Measurements from ENCODE around the gene MAB21L4. TPM values are rescaled to one million over a fixed set of nuclear protein-coding genes. Genes with fewer than 3 reads are reported as not detected.

The MAB21L4 gene
- total RNA-seq, 1 experiment from 2014 or later, result not detected

DNA sequence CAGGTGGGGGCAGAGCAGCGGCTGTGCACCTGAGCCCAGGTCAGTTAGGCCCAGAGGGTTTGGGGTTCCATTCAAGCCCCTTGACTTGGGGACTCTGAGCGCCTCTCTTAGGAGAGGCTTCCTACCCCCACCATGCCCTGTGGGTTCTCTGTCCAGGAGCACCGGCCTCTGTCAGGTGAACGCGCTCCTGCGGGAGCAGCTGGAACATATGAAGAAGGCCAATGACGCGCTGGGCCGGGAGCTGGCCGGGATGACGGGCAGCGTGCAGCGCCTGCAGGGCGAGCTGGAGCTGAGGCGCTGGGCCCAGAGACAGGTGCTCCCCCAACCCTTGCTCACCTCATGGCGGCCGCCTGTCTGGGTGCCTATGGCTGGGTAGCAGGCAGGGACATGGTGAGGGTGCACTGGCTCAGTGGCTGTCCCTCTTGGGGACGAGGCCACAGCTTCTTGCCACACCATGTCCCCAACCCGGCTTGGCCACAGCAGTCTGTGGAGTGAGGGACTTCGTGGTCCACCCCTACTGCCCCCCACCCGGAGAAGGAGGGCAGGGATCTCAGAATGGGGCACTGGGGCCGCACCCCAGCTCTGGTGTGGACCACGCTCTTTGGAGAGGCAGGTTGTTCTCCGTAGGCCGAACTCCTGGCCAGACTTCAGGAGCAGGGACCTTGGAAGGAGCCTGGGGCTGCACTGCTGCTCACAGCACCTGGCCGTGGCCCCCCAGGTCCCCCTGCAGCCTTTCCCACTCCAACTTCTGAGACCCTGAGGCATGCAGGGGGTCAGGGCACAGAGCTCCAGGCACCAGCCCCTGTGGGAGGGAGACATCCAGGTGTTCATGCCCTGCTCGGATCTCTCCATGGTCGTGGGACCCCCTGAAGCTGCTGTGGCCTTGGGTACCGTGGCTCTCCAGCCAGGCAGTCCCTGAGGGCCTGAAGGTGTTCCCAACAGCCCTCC lies 29.9 kb upstream of the MAB21L4 start:
- no peaks in the 10 kb centered on the region for H3K36me3 ChIP-seq (ENCODE audit: control insufficient read depth in 1 of 2, insufficient read depth in 2 of 2, low read length in 2 of 2)
- H3K4me2 ChIP-seq (ENCODE audit: low read length), result no peak overlapping the region
- POLR2A ChIA-PET, result interaction anchor here (0.6 kb wide), 1 partner anchor 182 kb away, joined by 3 read pairs; no protein-coding TSS in a partner anchor
- TF ChIP-seq YY1 (IDR thresholded peaks at IDR 0.05; ENCODE audit: extremely low read depth, insufficient replicate concordance, low read depth, low read length) (no peak), ZNF274 (IDR thresholded peaks at IDR 0.05; ENCODE audit: low read depth, low read length) (no peak), SRF (IDR thresholded peaks at IDR 0.05; ENCODE audit: low read depth) (no peak), ZBTB33 (IDR thresholded peaks at IDR 0.05; ENCODE audit: extremely low read depth, insufficient replicate concordance, low read length) (no peak), CBX3 (IDR thresholded peaks at IDR 0.05; ENCODE audit: low read depth) (no peak)
- H2AFZ ChIP-seq (ENCODE audit: low read depth, low read length, poor library complexity, severe bottlenecking), result no peak overlapping the region
- intact Hi-C loops (cut with micrococcal nuclease), result no loop called here
- no peak overlapping the region for H3K27ac ChIP-seq (ENCODE audit: low read depth, low read length)
- no peak; the same call in 1 of the 2 replicates for ATAC-seq
- no TSS peak for BruUV-seq (replicated peaks)
- RAD21 ChIA-PET (ENCODE audit: low non-redundant PET in 1 of 2, low total read pairs in 2 of 2, uncharacterized antibody in 2 of 2, unreplicated experiment in 2 of 2), result no interaction called here
- no peak overlapping the region for H3K4me3 ChIP-seq (replicated peaks in 1 of 2; ENCODE audit: low read depth in 1 of 2, low read length in 2 of 2)
- no peaks in the 10 kb centered on the region for H3K79me2 ChIP-seq (ENCODE audit: insufficient read depth, low read length)
- H3K4me1 ChIP-seq (ENCODE audit: control insufficient read depth in 1 of 2, insufficient read depth in 2 of 2, low read length in 2 of 2), result peaks cover 5 to 14% of the 10 kb centered on the region in 2 experiments; a peak in 3 of 4 replicates
- CTCF ChIA-PET, result interaction anchor here (2.6 kb wide), 1 partner anchor 11 kb away, joined by 6 read pairs; no protein-coding TSS in a partner anchor
- H3K27me3 ChIP-seq (ENCODE audit: insufficient read depth, low read length), result no peaks in the 10 kb centered on the region
- H3K9me2 ChIP-seq (ENCODE audit: insufficient read depth), result no peaks in the 10 kb centered on the region
- no peak overlapping the region for H3K9ac ChIP-seq (ENCODE audit: low read length)
- H4K20me1 ChIP-seq (ENCODE audit: insufficient read depth), result no peaks in the 10 kb centered on the region
- H3K9me3 ChIP-seq (ENCODE audit: control insufficient read depth in 1 of 2, insufficient read depth in 1 of 2, low read depth in 1 of 2, low read length in 2 of 2), result no peaks in the 10 kb centered on the region
- DNase-seq (ENCODE audit: low read depth, low spot score), result no peak
